OCI-M1 (cell line): Measurements from ENCODE around the gene TXNDC11.

ENCODE experiments used
- DNase-seq: peaks from one replicate; lab custom pipeline; 2025; lab: John Stamatoyannopoulos, UW

The TXNDC11 gene

GRCh38 chr16:11674818-11675560, 67.7 kb downstream of the TXNDC11 start:
- DNase-seq, result no peak

GRCh38 chr16:11674001-11674817, 68.4 kb downstream of the TXNDC11 start:
- peak; percentile 2 for DNase-seq

GRCh38 chr16:11673091-11674000, 69.3 kb downstream of the TXNDC11 start:
- DNase-seq, result no peak

GRCh38 chr16:11672206-11673090, 70.2 kb downstream of the TXNDC11 start:
- peak; percentile 10 for DNase-seq

- no peak for DNase-seq
Measured at GRCh38 chr16:11671676-11672075, 71.0 kb downstream of the TXNDC11 start.

GRCh38 chr16:11671271-11671670, 71.4 kb downstream of the TXNDC11 start:
- DNase-seq, result no peak

GRCh38 chr16:11670171-11671131, 72.2 kb downstream of the TXNDC11 start:
- no peak for DNase-seq

GRCh38 chr16:11669380-11670146, 73.1 kb downstream of the TXNDC11 start:
- peak; percentile 49 for DNase-seq

- no peak for DNase-seq
Measured at GRCh38 chr16:11668623-11669379, 73.9 kb downstream of the TXNDC11 start.

- DNase-seq, result peak; percentile 89
Measured at GRCh38 chr16:11667824-11668622, 74.6 kb downstream of the TXNDC11 start, which contains the start of gene SNN. TSS of gene SNN (plus strand) at chr16:11668455. CDS start at chr16:11676060, 7,605 bp downstream.

- DNase-seq, result no peak
Measured at GRCh38 chr16:11667221-11667823, 75.3 kb downstream of the TXNDC11 start.

GRCh38 chr16:11666103-11667055, 76.3 kb downstream of the TXNDC11 start:
- DNase-seq, result no peak

- no peak for DNase-seq
Measured at GRCh38 chr16:11665071-11665491, 77.6 kb downstream of the TXNDC11 start.

GRCh38 chr16:11662582-11662981, 80.1 kb downstream of the TXNDC11 start:
- no peak for DNase-seq

- no peak for DNase-seq
Measured at GRCh38 chr16:11660565-11660964, 82.1 kb downstream of the TXNDC11 start.
